ENCODE results near the gene SSR1. TPM values are rescaled to one million over a fixed set of nuclear protein-coding genes. Genes with fewer than 3 reads are reported as not detected.

SSR1 gene
- total and polyA plus RNA-seq, 9 of the 15 experiments (the other 6 are each of a cell fraction or from before 2014, with no cell fraction given): 87.7 to 220 (median 144) TPM

DNA sequence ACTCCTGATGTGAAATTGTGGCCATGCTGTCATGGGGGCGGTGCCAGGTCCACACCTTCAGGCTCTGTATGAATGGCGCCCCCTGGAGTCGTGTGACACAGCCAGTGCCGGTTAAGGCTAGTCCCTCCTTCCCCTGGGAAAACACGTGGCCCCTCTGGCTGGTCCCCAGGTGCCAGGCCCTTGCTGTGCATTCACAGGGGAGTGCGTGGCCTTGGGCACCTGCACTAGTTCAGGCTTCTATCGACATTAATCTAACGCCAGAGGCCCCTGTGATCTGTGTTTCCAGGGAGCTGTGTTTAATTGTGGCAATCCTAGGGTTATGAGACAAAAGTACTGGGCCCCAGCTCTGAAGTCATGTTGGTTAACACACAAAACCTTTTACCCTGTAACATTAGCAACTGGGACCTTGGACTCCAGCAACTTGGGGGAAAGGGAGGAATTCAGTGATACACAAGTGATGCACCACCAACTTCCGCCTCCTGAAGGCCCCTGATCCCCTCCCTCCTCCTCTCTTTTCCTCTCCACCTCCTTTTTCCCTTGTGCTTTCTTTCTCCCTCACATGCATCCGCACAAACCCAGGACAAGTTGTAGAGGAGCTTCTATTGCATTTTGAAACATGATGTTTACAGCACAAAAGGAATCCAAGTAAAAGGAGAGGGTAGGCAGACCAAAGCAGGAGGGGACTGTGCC, 74.0 kb downstream of the SSR1 start (continued):
- TF ChIP-seq FIP1L1 (IDR thresholded peaks at IDR 0.05; ENCODE audit: low read depth, low read length, poor library complexity, severe bottlenecking) (no peak), RBM15 (IDR thresholded peaks at IDR 0.05; ENCODE audit: insufficient read depth, low read length) (no peak), ZNF444 (CRISPR knock-in tag; IDR thresholded peaks at IDR 0.05) (no peak), CBFA2T3 (IDR thresholded peaks at IDR 0.05) (no peak), MAFF (IDR thresholded peaks at IDR 0.05; ENCODE audit: low read length) (no peak), NCOA1 (IDR thresholded peaks at IDR 0.05; ENCODE audit: low read depth) (no peak), ZNF764 (CRISPR knock-in tag; IDR thresholded peaks at IDR 0.05; ENCODE audit: low read depth) (no peak), SMARCA5 (IDR thresholded peaks at IDR 0.05) (no peak), ZBTB17 (CRISPR knock-in tag; IDR thresholded peaks at IDR 0.05) (no peak), SMC3 (conservative IDR thresholded peaks at IDR 0.05; ENCODE audit: insufficient read depth, low read depth, low read length) (peak; percentile 88), FOS (IDR thresholded peaks at IDR 0.05; ENCODE audit: extremely low read depth, insufficient read length) (no peak), FOXK1 (CRISPR knock-in tag; IDR thresholded peaks at IDR 0.05; ENCODE audit: borderline replicate concordance) (peak; percentile 61; the same call in 1 of the 2 replicates), SMAD4 (CRISPR knock-in tag; conservative IDR thresholded peaks at IDR 0.05) (peak; percentile 47; the same call in 1 of the 2 replicates), CHD1 (IDR thresholded peaks at IDR 0.05; ENCODE audit: low read length) (no peak), SREBF1 (IDR thresholded peaks at IDR 0.05; ENCODE audit: borderline replicate concordance, low read depth, low read length) (no peak), U2AF1 (optimal IDR thresholded peaks at IDR 0.05; ENCODE audit: low read depth, low read length) (no peak), NFIC (IDR thresholded peaks at IDR 0.05) (peak; percentile 53), BDP1 (IDR thresholded peaks at IDR 0.05; ENCODE audit: insufficient read depth, insufficient read length) (no peak), NFE2L1 (tag; IDR thresholded peaks at IDR 0.05; ENCODE audit: borderline replicate concordance, low read depth) (no peak), SMAD3 (CRISPR knock-in tag; conservative IDR thresholded peaks at IDR 0.05) (no peak)
- TF ChIP-seq, protein P1, sequence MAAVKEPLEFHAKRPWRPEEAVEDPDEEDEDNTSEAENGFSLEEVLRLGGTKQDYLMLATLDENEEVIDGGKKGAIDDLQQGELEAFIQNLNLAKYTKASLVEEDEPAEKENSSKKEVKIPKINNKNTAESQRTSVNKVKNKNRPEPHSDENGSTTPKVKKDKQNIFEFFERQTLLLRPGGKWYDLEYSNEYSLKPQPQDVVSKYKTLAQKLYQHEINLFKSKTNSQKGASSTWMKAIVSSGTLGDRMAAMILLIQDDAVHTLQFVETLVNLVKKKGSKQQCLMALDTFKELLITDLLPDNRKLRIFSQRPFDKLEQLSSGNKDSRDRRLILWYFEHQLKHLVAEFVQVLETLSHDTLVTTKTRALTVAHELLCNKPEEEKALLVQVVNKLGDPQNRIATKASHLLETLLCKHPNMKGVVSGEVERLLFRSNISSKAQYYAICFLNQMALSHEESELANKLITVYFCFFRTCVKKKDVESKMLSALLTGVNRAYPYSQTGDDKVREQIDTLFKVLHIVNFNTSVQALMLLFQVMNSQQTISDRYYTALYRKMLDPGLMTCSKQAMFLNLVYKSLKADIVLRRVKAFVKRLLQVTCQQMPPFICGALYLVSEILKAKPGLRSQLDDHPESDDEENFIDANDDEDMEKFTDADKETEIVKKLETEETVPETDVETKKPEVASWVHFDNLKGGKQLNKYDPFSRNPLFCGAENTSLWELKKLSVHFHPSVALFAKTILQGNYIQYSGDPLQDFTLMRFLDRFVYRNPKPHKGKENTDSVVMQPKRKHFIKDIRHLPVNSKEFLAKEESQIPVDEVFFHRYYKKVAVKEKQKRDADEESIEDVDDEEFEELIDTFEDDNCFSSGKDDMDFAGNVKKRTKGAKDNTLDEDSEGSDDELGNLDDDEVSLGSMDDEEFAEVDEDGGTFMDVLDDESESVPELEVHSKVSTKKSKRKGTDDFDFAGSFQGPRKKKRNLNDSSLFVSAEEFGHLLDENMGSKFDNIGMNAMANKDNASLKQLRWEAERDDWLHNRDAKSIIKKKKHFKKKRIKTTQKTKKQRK (IDR thresholded peaks at IDR 0.05; ENCODE audit: borderline replicate concordance, low read depth, low read length): no peak
- TF ChIP-seq, protein P2, sequence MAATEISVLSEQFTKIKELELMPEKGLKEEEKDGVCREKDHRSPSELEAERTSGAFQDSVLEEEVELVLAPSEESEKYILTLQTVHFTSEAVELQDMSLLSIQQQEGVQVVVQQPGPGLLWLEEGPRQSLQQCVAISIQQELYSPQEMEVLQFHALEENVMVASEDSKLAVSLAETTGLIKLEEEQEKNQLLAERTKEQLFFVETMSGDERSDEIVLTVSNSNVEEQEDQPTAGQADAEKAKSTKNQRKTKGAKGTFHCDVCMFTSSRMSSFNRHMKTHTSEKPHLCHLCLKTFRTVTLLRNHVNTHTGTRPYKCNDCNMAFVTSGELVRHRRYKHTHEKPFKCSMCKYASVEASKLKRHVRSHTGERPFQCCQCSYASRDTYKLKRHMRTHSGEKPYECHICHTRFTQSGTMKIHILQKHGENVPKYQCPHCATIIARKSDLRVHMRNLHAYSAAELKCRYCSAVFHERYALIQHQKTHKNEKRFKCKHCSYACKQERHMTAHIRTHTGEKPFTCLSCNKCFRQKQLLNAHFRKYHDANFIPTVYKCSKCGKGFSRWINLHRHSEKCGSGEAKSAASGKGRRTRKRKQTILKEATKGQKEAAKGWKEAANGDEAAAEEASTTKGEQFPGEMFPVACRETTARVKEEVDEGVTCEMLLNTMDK (IDR thresholded peaks at IDR 0.05; ENCODE audit: borderline replicate concordance, insufficient read depth, low read depth, low read length, poor library complexity, severe bottlenecking): peak; percentile 89
- TF ChIP-seq, protein P3, sequence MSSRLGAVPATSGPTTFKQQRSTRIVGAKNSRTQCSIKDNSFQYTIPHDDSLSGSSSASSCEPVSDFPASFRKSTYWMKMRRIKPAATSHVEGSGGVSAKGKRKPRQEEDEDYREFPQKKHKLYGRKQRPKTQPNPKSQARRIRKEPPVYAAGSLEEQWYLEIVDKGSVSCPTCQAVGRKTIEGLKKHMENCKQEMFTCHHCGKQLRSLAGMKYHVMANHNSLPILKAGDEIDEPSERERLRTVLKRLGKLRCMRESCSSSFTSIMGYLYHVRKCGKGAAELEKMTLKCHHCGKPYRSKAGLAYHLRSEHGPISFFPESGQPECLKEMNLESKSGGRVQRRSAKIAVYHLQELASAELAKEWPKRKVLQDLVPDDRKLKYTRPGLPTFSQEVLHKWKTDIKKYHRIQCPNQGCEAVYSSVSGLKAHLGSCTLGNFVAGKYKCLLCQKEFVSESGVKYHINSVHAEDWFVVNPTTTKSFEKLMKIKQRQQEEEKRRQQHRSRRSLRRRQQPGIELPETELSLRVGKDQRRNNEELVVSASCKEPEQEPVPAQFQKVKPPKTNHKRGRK (tag; IDR thresholded peaks at IDR 0.05): no peak
